ENCODE measurements around the gene SYNE1. TPM values are rescaled to one million over a fixed set of nuclear protein-coding genes. Genes with fewer than 3 reads are reported as not detected.
A peak's percentile ranks its signal among the peaks of the same experiment; 100 is the strongest.

Gene SYNE1
- polyA plus RNA-seq, 1 donor = 28.2 TPM

DNA sequence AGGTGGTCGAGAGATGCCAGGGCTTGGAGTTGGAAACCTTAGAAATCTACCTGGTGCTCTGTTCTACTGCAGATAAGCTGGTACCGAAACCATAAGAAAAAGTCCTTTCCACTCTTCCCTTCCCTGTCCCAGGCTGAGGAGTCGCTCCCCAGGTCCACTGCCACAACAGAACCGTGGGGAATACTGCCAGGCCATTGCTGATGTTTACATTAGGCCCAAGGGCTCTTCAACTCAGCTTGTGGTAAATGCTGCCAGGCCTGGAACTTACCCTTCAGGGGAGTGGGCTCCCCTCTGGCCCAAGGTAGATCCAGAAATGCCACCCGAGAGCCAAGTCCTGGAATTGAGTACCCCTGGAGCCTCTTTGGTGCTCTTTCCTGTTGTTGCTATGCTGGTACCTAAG is 441.3 kb downstream of the SYNE1 start:
- no peak overlapping the region for H3K4me3 ChIP-seq (ENCODE audit: low read length)
- no peak for DNase-seq
- H3K4me1 ChIP-seq (ENCODE audit: control insufficient read depth, insufficient read depth, low read length) = no peaks in the 10 kb centered on the region
- H3K9me3 ChIP-seq (ENCODE audit: control insufficient read depth, low read depth, low read length) = no peaks in the 10 kb centered on the region
- no peak overlapping the region for H3K27ac ChIP-seq (ENCODE audit: low read length)
- WGBS (ENCODE audit: insufficient coverage, low lambda C conversion rate) = no CpG with 5 or more reads among the region's 5 CpGs
- peaks cover 29% of the 10 kb centered on the region for H3K36me3 ChIP-seq (ENCODE audit: control insufficient read depth, insufficient read depth, low read length)
- H3K27me3 ChIP-seq (ENCODE audit: control insufficient read depth, insufficient read depth, low read length) = no peaks in the 10 kb centered on the region

DNA sequence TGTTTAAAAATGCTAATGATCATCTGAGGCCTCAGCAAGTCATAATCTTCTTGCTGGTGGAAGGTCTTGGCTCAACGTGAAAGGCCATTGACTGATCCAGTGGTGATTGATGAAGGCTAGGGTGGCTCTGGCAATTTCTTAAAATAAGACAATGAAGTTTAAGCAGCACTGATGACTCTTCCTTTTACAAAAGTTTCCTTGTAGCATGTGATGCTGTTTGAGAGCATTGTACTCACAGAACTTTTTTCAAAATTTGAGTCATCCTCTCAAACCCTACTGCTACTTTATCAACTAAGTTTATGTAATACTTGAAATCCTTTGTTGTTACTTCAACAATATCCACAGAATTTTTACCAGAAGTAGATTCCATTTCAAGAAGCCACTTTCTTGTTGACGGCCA is 447.4 kb downstream of the SYNE1 start:
- WGBS (ENCODE audit: insufficient coverage, low lambda C conversion rate) = 100% methylated on average over 1 of the region's 2 CpGs
- no peak overlapping the region for H3K4me3 ChIP-seq (ENCODE audit: low read length)
- no peaks in the 10 kb centered on the region for H3K9me3 ChIP-seq (ENCODE audit: control insufficient read depth, low read depth, low read length)
- no peak overlapping the region for H3K27ac ChIP-seq (ENCODE audit: low read length)
- no peaks in the 10 kb centered on the region for H3K36me3 ChIP-seq (ENCODE audit: control insufficient read depth, insufficient read depth, low read length)
- DNase-seq = no peak
- no peaks in the 10 kb centered on the region for H3K27me3 ChIP-seq (ENCODE audit: control insufficient read depth, insufficient read depth, low read length)
- no peaks in the 10 kb centered on the region for H3K4me1 ChIP-seq (ENCODE audit: control insufficient read depth, insufficient read depth, low read length)

GRCh38 chr6:152188011-152188410 is 449.2 kb downstream of the SYNE1 start:
- no peaks in the 10 kb centered on the region for H3K27me3 ChIP-seq (ENCODE audit: control insufficient read depth, insufficient read depth, low read length)
- H3K4me1 ChIP-seq (ENCODE audit: control insufficient read depth, insufficient read depth, low read length) = no peaks in the 10 kb centered on the region
- WGBS (ENCODE audit: insufficient coverage, low lambda C conversion rate) = 100% methylated on average over 1 of the region's 3 CpGs
- no peak overlapping the region for H3K4me3 ChIP-seq (ENCODE audit: low read length)
- no peak for DNase-seq
- no peak overlapping the region for H3K27ac ChIP-seq (ENCODE audit: low read length)
- H3K36me3 ChIP-seq (ENCODE audit: control insufficient read depth, insufficient read depth, low read length) = no peaks in the 10 kb centered on the region
- H3K9me3 ChIP-seq (ENCODE audit: control insufficient read depth, low read depth, low read length) = no peaks in the 10 kb centered on the region

DNA sequence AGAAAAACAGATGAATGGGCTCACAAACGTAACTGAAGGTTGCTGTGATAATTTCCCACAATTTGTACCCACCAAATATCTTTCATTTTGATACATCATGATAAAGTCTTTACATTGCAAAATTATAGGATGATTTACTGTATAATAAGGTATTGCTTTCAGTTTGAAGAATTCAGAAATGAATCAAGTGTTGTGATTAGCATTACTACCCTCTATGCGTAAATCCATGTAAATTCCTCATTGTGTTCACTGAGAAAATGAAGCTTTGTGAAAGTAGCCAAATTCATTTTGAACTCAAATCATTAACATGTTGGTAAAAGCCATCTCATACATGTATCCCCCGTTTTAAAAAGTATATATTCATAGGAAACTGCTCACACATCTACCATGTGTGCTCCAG is 450.3 kb downstream of the SYNE1 start:
- DNase-seq = no peak
- no peaks in the 10 kb centered on the region for H3K27me3 ChIP-seq (ENCODE audit: control insufficient read depth, insufficient read depth, low read length)
- no peak overlapping the region for H3K4me3 ChIP-seq (ENCODE audit: low read length)
- no CpG with 5 or more reads among the region's 3 CpGs for WGBS (ENCODE audit: insufficient coverage, low lambda C conversion rate)
- H3K36me3 ChIP-seq (ENCODE audit: control insufficient read depth, insufficient read depth, low read length) = no peaks in the 10 kb centered on the region
- no peaks in the 10 kb centered on the region for H3K4me1 ChIP-seq (ENCODE audit: control insufficient read depth, insufficient read depth, low read length)
- H3K9me3 ChIP-seq (ENCODE audit: control insufficient read depth, low read depth, low read length) = no peaks in the 10 kb centered on the region
- H3K27ac ChIP-seq (ENCODE audit: low read length) = no peak overlapping the region

GRCh38 chr6:152184917-152185574 is 452.1 kb downstream of the SYNE1 start:
- Histone ChIP-seq H3K9me3 (ENCODE audit: control insufficient read depth, low read depth, low read length) (no peaks in the 10 kb centered on the region), H3K27me3 (ENCODE audit: control insufficient read depth, insufficient read depth, low read length) (no peaks in the 10 kb centered on the region), H3K36me3 (ENCODE audit: control insufficient read depth, insufficient read depth, low read length) (no peaks in the 10 kb centered on the region), H3K27ac (ENCODE audit: low read length) (no peak overlapping the region), H3K4me1 (ENCODE audit: control insufficient read depth, insufficient read depth, low read length) (no peaks in the 10 kb centered on the region), H3K4me3 (ENCODE audit: low read length) (no peak overlapping the region)
- DNase-seq = no peak
- 96% methylated on average over 5 of the region's 6 CpGs for WGBS (ENCODE audit: insufficient coverage, low lambda C conversion rate)

DNA sequence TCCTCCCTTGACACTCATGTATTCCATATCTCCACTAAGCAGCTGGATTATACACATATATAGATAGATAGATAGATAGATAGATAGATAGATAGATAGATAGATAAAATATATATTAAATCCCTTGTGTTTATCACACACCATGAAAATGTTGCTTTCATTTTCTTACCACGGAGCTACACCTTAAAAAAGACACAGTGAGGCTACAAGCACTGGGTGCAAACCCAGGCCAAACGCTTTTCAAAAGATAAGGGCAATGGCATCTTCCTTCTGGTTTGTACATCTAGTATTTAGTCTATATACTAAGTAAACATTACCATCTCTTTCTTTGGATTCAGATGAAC is 452.6 kb downstream of the SYNE1 start:
- DNase-seq = no peak
- Histone ChIP-seq H3K36me3 (ENCODE audit: control insufficient read depth, insufficient read depth, low read length) (no peaks in the 10 kb centered on the region), H3K27me3 (ENCODE audit: control insufficient read depth, insufficient read depth, low read length) (no peaks in the 10 kb centered on the region), H3K27ac (ENCODE audit: low read length) (no peak overlapping the region), H3K4me3 (ENCODE audit: low read length) (no peak overlapping the region), H3K4me1 (ENCODE audit: control insufficient read depth, insufficient read depth, low read length) (no peaks in the 10 kb centered on the region), H3K9me3 (ENCODE audit: control insufficient read depth, low read depth, low read length) (no peaks in the 10 kb centered on the region)
- no CpG with 5 or more reads among the region's 2 CpGs for WGBS (ENCODE audit: insufficient coverage, low lambda C conversion rate)

- 100% methylated on average over 2 of the region's 5 CpGs for WGBS (ENCODE audit: insufficient coverage, low lambda C conversion rate)
- no peak overlapping the region for H3K27ac ChIP-seq (ENCODE audit: low read length)
- H3K27me3 ChIP-seq (ENCODE audit: control insufficient read depth, insufficient read depth, low read length) = no peaks in the 10 kb centered on the region
- no peak for DNase-seq
- no peaks in the 10 kb centered on the region for H3K4me1 ChIP-seq (ENCODE audit: control insufficient read depth, insufficient read depth, low read length)
- no peaks in the 10 kb centered on the region for H3K9me3 ChIP-seq (ENCODE audit: control insufficient read depth, low read depth, low read length)
- no peak overlapping the region for H3K4me3 ChIP-seq (ENCODE audit: low read length)
- no peaks in the 10 kb centered on the region for H3K36me3 ChIP-seq (ENCODE audit: control insufficient read depth, insufficient read depth, low read length)
These were observed 456.6 kb downstream of the SYNE1 start for GRCh38 chr6:152180601-152181000.

- Histone ChIP-seq H3K9me3 (ENCODE audit: control insufficient read depth, low read depth, low read length) (no peaks in the 10 kb centered on the region), H3K27ac (ENCODE audit: low read length) (no peak overlapping the region), H3K4me3 (ENCODE audit: low read length) (no peak overlapping the region), H3K36me3 (ENCODE audit: control insufficient read depth, insufficient read depth, low read length) (peaks cover 9% of the 10 kb centered on the region), H3K4me1 (ENCODE audit: control insufficient read depth, insufficient read depth, low read length) (no peaks in the 10 kb centered on the region), H3K27me3 (ENCODE audit: control insufficient read depth, insufficient read depth, low read length) (no peaks in the 10 kb centered on the region)
- DNase-seq = peak; percentile 27 to 61
- WGBS (ENCODE audit: insufficient coverage, low lambda C conversion rate) = 25% methylated on average over 3 of the region's 4 CpGs
These were observed 460.9 kb downstream of the SYNE1 start for GRCh38 chr6:152176268-152176667.

GRCh38 chr6:152173957-152174356 is 463.2 kb downstream of the SYNE1 start:
- no peaks in the 10 kb centered on the region for H3K9me3 ChIP-seq (ENCODE audit: control insufficient read depth, low read depth, low read length)
- no peak overlapping the region for H3K4me3 ChIP-seq (ENCODE audit: low read length)
- no peaks in the 10 kb centered on the region for H3K4me1 ChIP-seq (ENCODE audit: control insufficient read depth, insufficient read depth, low read length)
- no CpG with 5 or more reads among the region's 2 CpGs for WGBS (ENCODE audit: insufficient coverage, low lambda C conversion rate)
- DNase-seq = no peak
- H3K27ac ChIP-seq (ENCODE audit: low read length) = no peak overlapping the region
- no peaks in the 10 kb centered on the region for H3K27me3 ChIP-seq (ENCODE audit: control insufficient read depth, insufficient read depth, low read length)
- H3K36me3 ChIP-seq (ENCODE audit: control insufficient read depth, insufficient read depth, low read length) = peaks cover 9% of the 10 kb centered on the region

- no peak overlapping the region for H3K4me3 ChIP-seq (ENCODE audit: low read length)
- H3K27ac ChIP-seq (ENCODE audit: low read length) = no peak overlapping the region
- peaks cover 9% of the 10 kb centered on the region for H3K36me3 ChIP-seq (ENCODE audit: control insufficient read depth, insufficient read depth, low read length)
- DNase-seq = no peak
- H3K27me3 ChIP-seq (ENCODE audit: control insufficient read depth, insufficient read depth, low read length) = no peaks in the 10 kb centered on the region
- no peaks in the 10 kb centered on the region for H3K4me1 ChIP-seq (ENCODE audit: control insufficient read depth, insufficient read depth, low read length)
- H3K9me3 ChIP-seq (ENCODE audit: control insufficient read depth, low read depth, low read length) = no peaks in the 10 kb centered on the region
- no CpG with 5 or more reads among the region's 4 CpGs for WGBS (ENCODE audit: insufficient coverage, low lambda C conversion rate)
These were observed 463.8 kb downstream of the SYNE1 start for GRCh38 chr6:152173321-152173720.
